ENCODE results near the gene SELENOM. TPM values are rescaled to one million over a fixed set of nuclear protein-coding genes. Genes with fewer than 3 reads are reported as not detected.

The SELENOM gene
- total RNA-seq, 4 donors from 2014 or later: 37.4 to 72.1 (median 56.0) TPM

- Histone ChIP-seq H3K4me3 (no peak overlapping the region), H3K4me1 (peaks cover 13% of the 10 kb centered on the region), H3K27ac (no peak overlapping the region), H3K27me3 (peaks cover 18% of the 10 kb centered on the region), H3K36me3 (no peaks in the 10 kb centered on the region), H3K9me3 (no peaks in the 10 kb centered on the region)
- TF ChIP-seq POLR2AphosphoS5 (IDR thresholded peaks at IDR 0.05): no peak
- TF ChIP-seq POLR2A (IDR thresholded peaks at IDR 0.05): no peak
- TF ChIP-seq CTCF (IDR thresholded peaks at IDR 0.05): no peak
- TF ChIP-seq EP300 (IDR thresholded peaks at IDR 0.05): no peak
- 93% methylated on average over 5 of the region's 6 CpGs for WGBS
- no peak for DNase-seq (ENCODE audit: low spot score in 2 of 2)
These were observed 28.3 kb upstream of the SELENOM start for GRCh38 chr22:31135706-31136105.

- Histone ChIP-seq H3K4me1 (peaks cover 4% of the 10 kb centered on the region), H3K36me3 (no peaks in the 10 kb centered on the region), H3K9me3 (no peaks in the 10 kb centered on the region), H3K4me3 (no peak overlapping the region), H3K27me3 (peaks cover 15% of the 10 kb centered on the region), H3K27ac (no peak overlapping the region)
- DNase-seq (ENCODE audit: low spot score in 2 of 2): no peak
- TF ChIP-seq EP300 (IDR thresholded peaks at IDR 0.05): no peak
- 71% methylated on average over 4 of the region's 4 CpGs for WGBS
These were observed 27.3 kb upstream of the SELENOM start for GRCh38 chr22:31134688-31135087.

- WGBS: no CpG with 5 or more reads among the region's 19 CpGs
- no peaks in the 10 kb centered on the region for H3K36me3 ChIP-seq
- H3K4me1 ChIP-seq: peaks cover 4% of the 10 kb centered on the region
These were observed 26.5 kb upstream of the SELENOM start for GRCh38 chr22:31133911-31134310.

DNA sequence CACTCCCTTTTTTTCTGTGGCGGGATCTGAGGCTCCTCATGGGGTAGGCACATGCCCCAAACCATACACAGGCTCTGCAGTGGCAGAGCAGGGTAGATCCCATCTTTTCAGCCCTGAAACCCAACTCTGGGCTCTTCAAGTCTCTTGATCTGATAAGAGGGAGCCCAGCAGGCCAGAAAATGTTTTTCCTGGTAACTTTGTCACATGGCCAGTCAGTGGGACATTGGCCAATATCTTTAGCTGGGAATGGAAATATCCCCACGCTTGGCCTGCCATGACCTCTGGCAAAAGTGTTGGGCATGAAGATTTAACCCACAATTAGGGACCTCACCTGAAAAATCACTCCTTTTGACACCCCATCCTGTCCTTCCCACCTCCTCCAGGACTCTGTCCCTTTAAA, 23.5 kb upstream of the SELENOM start:
- Histone ChIP-seq H3K4me1 (peaks cover 7% of the 10 kb centered on the region), H3K9me3 (no peaks in the 10 kb centered on the region), H3K27ac (no peak overlapping the region)

More at GRCh38 chr22:31133911-31134310, 26.5 kb upstream of the SELENOM start:
- Histone ChIP-seq H3K4me3 (no peak overlapping the region), H3K27ac (no peak overlapping the region), H3K9me3 (no peaks in the 10 kb centered on the region), H3K27me3 (peaks cover 9% of the 10 kb centered on the region)
- DNase-seq (ENCODE audit: low spot score in 2 of 2): no peak
- TF ChIP-seq POLR2AphosphoS5 (IDR thresholded peaks at IDR 0.05) (no peak), EP300 (IDR thresholded peaks at IDR 0.05) (no peak), CTCF (IDR thresholded peaks at IDR 0.05) (no peak), POLR2A (IDR thresholded peaks at IDR 0.05) (no peak)

DNA sequence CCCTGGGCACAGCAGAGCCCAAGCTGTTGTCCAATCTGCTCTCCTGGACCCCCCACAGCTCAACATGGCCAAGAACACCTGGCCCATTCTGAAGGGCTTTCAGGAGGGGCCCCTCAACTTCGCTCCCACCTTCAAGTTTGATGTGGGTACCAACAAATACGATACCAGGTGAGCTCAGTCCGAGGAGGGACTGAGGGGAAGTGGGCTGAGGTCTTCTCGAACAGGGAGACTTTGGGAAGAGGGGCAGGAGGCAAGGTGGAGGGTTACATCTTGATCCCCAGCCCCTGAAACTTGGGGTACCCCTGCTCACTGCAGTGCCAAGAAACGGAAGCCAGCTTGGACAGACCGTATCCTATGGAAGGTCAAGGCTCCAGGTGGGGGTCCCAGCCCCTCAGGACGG, 20.8 kb upstream of the SELENOM start:
- TF ChIP-seq CTCF (IDR thresholded peaks at IDR 0.05) (no peak), POLR2AphosphoS5 (IDR thresholded peaks at IDR 0.05) (no peak), POLR2A (IDR thresholded peaks at IDR 0.05) (no peak), EP300 (IDR thresholded peaks at IDR 0.05) (no peak)
- Histone ChIP-seq H3K4me3 (no peak overlapping the region), H3K36me3 (no peaks in the 10 kb centered on the region), H3K9me3 (no peaks in the 10 kb centered on the region), H3K4me1 (peaks cover 9% of the 10 kb centered on the region), H3K27me3 (no peaks in the 10 kb centered on the region), H3K27ac (no peak overlapping the region)
- 92% methylated on average over 7 of the region's 7 CpGs for WGBS
- DNase-seq (ENCODE audit: low spot score in 2 of 2): no peak

More for the DNA sequence above, 23.5 kb upstream of the SELENOM start:
- H3K4me3 ChIP-seq: no peak overlapping the region
- H3K27me3 ChIP-seq: no peaks in the 10 kb centered on the region
- no peaks in the 10 kb centered on the region for H3K36me3 ChIP-seq
- WGBS: 94% methylated on average over 2 of the region's 2 CpGs
- no peak for DNase-seq (ENCODE audit: low spot score in 2 of 2)
- no peak for TF ChIP-seq POLR2AphosphoS5 (IDR thresholded peaks at IDR 0.05)
- no peak for TF ChIP-seq CTCF (IDR thresholded peaks at IDR 0.05)
- TF ChIP-seq EP300 (IDR thresholded peaks at IDR 0.05): no peak
- no peak for TF ChIP-seq POLR2A (IDR thresholded peaks at IDR 0.05)

- Histone ChIP-seq H3K36me3 (no peaks in the 10 kb centered on the region), H3K27me3 (no peaks in the 10 kb centered on the region), H3K27ac (no peak overlapping the region), H3K9me3 (no peaks in the 10 kb centered on the region), H3K4me3 (no peak overlapping the region), H3K4me1 (peaks cover 18% of the 10 kb centered on the region)
- WGBS: 54% methylated on average over 14 of the region's 19 CpGs
- DNase-seq (ENCODE audit: low spot score in 2 of 2): no peak
- TF ChIP-seq CTCF (IDR thresholded peaks at IDR 0.05) (no peak), POLR2A (IDR thresholded peaks at IDR 0.05) (no peak), EP300 (IDR thresholded peaks at IDR 0.05) (no peak), POLR2AphosphoS5 (IDR thresholded peaks at IDR 0.05) (no peak)
These were observed 19.9 kb upstream of the SELENOM start for GRCh38 chr22:31127181-31127772.
